GM21576 (cell line): Measurements from ENCODE around the gene ZCWPW1.
"Not testable (repeated sequence)": the region's sequence is repeated elsewhere in the genome, so short reads cannot be mapped to it uniquely, and the experiment has no call there.

Source experiments
- ATAC-seq: cut with Tn5 transposase; IDR thresholded peaks from one replicate; pipeline ENCODE4 v1.9.1; 2021; ENCODE audit warnings: mild to moderate bottlenecking, moderate library complexity; ENCODE audit not compliant: unreplicated experiment

ZCWPW1 gene

GRCh38 chr7:100356416-100357068 lies 72.0 kb downstream of the ZCWPW1 start:
- ATAC-seq, result no peak

DNA sequence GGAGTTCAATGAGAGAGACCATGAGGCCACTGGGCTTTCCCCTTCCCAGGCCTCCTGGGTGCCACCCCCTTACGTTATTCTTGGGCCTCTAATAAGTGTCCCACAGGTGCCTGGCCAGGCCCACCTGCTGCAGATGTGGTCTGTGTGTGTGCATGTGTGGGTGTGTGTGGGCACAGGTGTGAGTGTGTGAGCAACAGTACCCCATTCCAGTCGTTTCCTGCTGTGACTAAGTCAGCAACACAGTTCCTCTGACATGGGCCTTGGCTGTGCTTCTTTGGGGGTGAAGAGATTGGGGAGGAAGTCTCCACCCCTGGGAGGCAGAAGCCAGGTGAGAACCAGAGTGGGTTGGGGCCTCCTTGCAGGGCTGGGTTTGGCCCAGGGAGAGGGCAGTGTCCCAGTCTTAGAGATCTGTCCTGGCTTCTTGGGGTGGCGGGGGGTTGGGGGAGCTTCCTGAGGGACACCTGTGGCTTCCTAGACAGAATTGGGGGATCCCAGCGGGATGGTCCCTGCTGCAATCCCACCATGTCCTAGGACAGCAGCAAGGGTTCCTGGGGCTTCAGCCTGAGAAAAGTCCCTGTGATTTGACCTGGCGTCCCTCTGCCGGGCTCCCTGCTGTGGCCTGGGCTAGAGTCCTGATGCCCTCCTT lies 74.7 kb downstream of the ZCWPW1 start:
- ATAC-seq, result no peak

DNA sequence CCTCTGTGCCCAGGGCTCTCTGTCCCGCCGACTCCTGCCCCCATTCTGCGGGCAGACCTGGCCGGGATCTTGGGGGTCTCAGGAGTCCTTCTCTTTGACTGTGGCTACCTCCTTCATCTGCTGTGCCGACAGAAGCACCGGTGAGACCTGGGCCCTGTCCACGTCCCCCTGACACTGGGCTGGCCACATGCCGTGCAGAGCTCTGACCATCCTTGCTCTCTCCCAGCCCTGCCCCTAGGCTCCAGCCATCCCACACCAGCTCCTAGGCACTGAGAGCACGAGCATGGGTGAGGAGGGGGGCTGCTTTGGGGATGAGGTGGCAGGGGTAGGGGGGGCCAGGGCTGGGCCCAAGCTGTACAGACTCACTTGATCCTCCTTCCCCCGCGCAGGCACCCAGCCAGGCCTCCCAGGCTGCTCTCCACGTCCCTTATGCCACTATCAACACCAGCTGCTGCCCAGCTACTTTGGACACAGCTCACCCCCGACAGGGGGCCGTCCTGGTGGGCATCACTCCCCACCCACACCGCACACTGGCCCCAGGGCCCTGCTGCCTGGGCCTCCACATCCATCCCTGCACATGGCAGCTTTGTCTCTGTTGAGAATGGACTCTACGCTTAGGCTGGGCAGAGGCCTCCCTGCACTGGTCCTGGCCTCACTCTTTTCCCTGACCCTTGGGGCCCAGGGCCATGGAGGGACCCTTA lies 75.4 kb downstream of the ZCWPW1 start:
- ATAC-seq, result no peak

DNA sequence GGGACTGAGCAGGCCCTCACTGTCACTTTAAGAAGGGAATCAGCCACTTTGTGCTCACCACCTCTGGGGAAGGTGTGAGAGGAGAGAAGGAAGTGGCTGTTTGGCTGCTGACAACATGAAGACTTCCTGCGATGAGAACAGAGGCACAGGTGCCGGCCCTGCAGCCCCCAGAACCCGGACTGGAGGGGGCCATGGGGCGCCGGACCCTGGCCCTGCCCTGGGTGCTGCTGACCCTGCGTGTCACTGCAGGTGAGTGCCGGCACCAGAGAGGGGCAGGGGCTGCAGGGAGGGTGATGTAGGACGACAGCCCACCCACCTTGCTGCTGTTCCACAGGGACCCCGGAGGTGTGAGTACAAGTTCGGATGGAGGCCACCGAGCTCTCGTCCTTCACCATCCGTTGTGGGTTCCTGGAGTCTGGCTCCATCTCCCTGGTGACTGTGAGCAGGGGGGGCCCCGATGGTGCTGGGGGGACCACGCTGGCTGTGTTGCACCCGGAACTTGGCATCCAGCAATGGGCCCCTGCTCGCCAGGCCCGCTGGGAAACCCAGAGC lies 76.2 kb downstream of the ZCWPW1 start:
- ATAC-seq, result not testable (repeated sequence)

DNA sequence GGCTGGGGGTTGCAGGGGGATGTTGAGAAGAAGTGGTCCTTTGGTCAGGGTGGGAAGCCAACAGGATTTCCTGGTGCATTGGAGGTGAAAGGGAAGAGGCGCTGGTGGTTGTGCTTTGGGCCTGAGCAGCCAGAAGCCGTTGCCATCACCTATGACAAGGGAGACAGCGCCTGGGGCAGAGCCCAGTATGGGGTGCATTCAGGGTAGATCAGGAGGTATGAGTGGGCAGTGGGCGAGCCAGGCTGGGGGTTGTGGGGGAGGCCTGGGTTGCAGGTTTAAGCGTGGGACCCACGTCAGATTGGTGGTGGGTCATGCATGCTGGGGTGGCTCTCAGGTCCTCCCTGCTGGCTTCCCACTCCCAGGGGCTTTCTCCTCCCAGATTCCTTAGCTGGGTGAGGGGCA lies 76.8 kb downstream of the ZCWPW1 start:
- no peak for ATAC-seq
